NCI-H526 treated with DMSO at 0.1 percent for 48 hours (cell line): ENCODE measurements around the gene PALLD.

ENCODE experiments used
- DNase-seq: peaks from one replicate; lab custom pipeline; 2025; lab: John Stamatoyannopoulos, UW

Gene PALLD

GRCh38 chr4:168528131-168528949 lies 31.5 kb downstream of the PALLD start:
- no peak for DNase-seq

- no peak for DNase-seq
Measured at GRCh38 chr4:168529257-168529656, 32.4 kb downstream of the PALLD start.

DNA sequence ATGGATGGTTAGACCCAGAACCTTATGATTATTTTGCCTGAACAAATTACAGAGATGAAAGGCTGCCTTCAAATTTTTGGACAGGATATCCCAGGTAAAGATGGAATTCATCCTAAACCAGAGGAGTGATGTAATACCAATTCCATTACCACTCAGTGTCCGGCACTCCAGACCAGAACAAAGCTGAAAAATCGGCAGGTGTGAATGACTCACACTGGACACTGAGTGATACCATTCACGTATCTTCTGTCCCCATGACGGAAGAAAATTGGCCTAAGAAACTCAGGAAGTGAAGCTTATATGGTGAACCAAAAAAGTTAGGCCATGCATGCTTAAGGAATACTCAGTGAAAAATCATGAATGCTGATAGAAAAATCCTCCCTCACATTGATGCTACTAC lies 34.5 kb downstream of the PALLD start:
- DNase-seq = no peak

DNA sequence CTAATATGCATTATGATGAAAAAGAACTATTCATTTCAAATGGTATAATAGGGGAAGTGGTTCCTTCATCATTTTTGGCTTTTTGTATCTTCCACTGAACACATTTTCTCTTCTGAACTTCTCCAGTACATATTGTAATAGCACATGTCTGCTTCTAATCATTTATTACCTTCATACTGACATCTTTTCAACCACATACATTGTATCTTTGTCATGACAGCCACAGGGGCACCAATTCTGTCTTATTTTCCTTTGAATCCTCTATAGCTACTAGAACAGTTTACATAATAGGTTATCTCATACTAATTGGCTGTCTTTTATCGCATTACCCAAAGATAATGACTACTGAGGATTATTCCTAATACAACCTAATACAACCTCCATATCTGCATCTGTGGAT lies 37.7 kb downstream of the PALLD start:
- DNase-seq = no peak

- no peak for DNase-seq
Measured at GRCh38 chr4:168535689-168536088, 38.8 kb downstream of the PALLD start.

GRCh38 chr4:168536448-168536847 lies 39.6 kb downstream of the PALLD start:
- no peak for DNase-seq

- no peak for DNase-seq
Measured at GRCh38 chr4:168537086-168537485, 40.2 kb downstream of the PALLD start.

DNA sequence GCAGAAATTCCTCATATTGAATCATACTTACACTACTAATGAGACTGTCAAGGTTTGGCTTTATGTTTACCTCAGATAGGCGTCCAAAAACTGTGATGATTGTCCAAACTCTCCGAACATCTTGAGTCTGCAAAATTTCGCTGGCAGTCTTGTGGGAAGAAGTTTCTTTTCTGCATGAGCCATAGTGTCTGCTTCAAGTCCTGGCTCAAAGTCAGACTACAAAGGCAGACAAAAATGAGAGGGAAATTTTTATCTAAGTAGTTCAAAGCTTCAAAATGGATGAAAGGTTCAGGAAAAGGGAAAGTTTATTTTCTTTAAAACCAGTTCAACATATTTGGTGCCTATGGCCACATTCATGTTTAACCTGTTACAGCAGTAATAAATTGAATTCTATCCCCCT lies 40.7 kb downstream of the PALLD start:
- no peak for DNase-seq

- no peak for DNase-seq
Measured at GRCh38 chr4:168538632-168539031, 41.8 kb downstream of the PALLD start.

DNA sequence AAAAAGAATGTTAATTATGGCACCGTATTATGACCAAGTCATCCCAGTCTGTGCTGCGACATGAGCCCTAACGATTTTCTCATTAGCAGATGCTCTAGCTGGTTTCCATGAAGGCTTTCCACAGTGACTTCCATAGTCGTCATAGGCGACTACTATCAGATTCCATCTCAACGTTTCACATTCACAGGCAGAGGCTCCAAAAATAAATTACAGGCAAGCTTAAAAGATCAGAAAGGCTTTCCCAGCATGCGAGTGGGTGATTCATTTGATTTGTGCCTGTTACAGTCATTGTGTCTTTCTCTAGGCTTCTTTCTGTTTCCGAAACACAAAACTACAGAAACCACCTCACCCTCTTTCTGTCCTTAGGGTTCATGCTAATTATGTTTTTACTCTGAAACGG lies 43.2 kb downstream of the PALLD start:
- no peak for DNase-seq

- DNase-seq = no peak
Measured at GRCh38 chr4:168540503-168541265, 43.8 kb downstream of the PALLD start.

DNA sequence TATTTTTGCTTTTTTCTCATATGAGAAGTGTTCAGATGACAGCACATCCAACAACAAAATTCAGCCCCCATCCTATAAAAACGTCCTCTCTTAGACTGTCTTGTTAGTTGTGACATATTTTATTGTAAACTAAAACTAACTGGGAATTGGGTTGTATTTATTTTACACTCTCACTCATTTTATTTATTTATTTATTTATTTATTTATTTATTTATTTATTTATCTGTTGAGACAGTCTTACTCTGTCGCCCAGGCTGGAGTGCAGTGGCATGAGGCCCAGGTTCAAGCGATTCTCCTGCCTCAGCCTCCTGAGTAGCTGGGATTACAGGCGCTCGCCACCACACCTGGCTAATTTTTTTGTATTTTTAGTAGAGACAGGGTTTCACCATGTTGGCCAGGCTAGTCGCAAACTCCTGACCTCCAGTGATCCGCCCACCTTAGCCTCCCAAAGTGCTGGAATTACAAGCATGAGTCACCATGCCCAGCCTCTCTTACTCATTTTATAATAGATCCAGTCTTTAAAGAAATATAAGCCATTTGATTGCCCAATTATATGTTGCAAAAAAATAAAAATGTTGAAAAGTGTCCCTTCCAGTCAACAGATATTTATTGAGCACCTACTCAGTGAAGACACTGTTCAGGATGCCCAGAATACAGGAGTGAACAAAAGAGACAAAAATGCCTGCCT lies 44.6 kb downstream of the PALLD start:
- DNase-seq = no peak

DNA sequence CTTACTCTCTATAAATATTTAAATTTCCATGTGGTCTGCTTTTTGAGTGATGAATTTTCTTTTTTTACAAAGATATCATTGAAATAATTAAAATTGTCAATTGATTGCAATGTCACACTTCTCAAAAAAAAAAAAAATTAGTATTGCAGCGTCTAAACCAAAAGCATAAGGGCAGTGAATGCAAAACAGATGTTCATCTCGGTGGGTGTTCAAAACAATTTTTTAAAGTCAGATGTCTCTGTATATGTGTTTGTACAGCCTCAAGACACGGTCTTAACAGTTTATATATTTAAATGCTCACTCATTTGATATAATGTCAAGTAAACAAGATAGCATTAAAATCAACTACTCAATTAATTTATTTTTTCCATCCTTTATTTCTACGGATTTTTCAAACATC lies 52.3 kb downstream of the PALLD start:
- no peak for DNase-seq

- DNase-seq = no peak
Measured at GRCh38 chr4:168550064-168550766, 53.4 kb downstream of the PALLD start.

DNA sequence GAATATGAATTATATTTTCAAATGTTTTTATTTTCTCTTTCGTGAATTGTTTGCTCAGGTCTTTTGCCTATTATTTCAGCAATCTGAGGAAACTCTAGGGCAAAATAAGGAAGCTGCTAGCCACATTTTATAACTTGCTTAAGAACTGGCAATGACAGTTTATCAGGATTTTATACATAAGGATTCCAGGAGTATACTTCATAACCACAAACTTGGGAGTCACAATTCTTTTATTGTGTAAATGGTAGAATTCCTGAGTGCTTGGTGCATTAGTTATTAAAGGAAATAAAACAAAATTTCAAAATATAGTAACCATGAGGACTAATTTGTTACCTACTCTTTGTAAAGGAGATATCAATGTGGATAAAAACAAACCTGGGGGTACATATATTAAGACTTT lies 54.4 kb downstream of the PALLD start:
- DNase-seq = no peak

- no peak for DNase-seq
Measured at GRCh38 chr4:168551945-168552695, 55.3 kb downstream of the PALLD start.

GRCh38 chr4:168553714-168554370 lies 57.0 kb downstream of the PALLD start:
- DNase-seq = no peak

- DNase-seq = no peak
Measured at GRCh38 chr4:168555437-168555836, 58.6 kb downstream of the PALLD start.

DNA sequence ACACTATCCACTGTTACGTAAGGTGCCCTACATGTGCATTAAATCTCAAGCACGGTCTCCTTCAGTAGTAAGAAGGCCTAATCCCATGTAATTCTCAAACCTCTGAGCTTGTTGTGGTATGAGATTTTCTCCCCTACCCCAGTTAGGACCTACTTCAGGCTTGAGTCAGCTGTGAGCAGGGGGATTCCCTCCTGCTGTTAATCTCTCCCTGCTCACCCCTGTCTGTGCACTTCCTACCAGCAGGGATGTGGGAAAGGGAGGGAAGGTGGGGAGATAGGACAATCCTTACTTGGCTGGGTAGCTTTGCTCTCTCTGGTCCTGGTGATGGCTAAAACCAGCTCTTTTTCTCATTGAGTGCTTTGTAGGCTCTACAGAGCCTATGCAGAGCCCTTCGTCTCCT lies 60.8 kb downstream of the PALLD start:
- no peak for DNase-seq

DNA sequence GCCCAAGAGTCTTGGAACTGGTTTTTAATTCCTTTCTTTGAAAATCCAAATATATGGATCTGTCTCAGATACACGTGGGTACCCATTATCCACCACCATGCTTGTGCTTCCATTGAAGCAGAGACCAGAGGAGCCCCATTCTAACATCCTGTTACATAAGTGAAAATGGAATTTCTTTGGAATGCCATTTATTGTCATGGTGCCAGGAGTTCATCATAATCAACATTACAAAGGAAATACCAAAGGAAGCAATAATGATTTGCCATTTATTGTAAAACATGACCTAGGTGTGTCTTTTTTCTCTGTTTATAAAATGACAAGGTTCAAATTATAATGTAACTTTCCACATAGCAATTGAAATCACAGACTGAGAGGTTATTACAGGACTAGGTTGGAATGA lies 61.7 kb downstream of the PALLD start:
- DNase-seq = no peak
